Measurements from ENCODE around the gene XXYLT1.
"Not testable (repeated sequence)": the region's sequence is repeated elsewhere in the genome, so short reads cannot be mapped to it uniquely, and the experiment has no call there.

GRCh38 chr3:195228886-195229285 is 42.1 kb downstream of the XXYLT1 start:
- TF ChIP-seq CTCF, POLR2A (IDR thresholded peaks at IDR 0.05): not testable (repeated sequence)

All from adrenal gland (tissue), 5 donors.